K562 (cell line): ENCODE measurements around the gene PRKAG1. TPM values are rescaled to one million over a fixed set of nuclear protein-coding genes. Genes with fewer than 3 reads are reported as not detected.
A peak's percentile ranks its signal among the peaks of the same experiment; 100 is the strongest.

Experiments used
- BACH1 ChIP-seq: fragments of 200-800 bp; sonication (Bioruptor generic); IDR thresholded peaks from 2 replicates; pipeline ENCODE4 v1.6.1; 2016; ENCODE audit warnings: missing genetic modification characterization, missing compliant biosample characterization
- BHLHE40 ChIP-seq: IDR thresholded peaks from 2 replicates; pipeline ENCODE4 v1.6.1; 2011; ENCODE audit warnings: low read length, improper control_type of control experiment
- C11orf30 ChIP-seq: fragments of 450-650 bp; IDR thresholded peaks from 2 replicates; pipeline ENCODE4 v1.6.1; 2016; ENCODE audit warnings: low read depth, mild to moderate bottlenecking
- CCNT2 ChIP-seq: IDR thresholded peaks from 2 replicates; pipeline ENCODE4 v1.6.1; 2011; ENCODE audit warnings: borderline replicate concordance, low read depth, mild to moderate bottlenecking, moderate library complexity, mixed read lengths, low read length; ENCODE audit not compliant: insufficient read length; ENCODE audit errors: extremely low read depth
- CEBPB ChIP-seq: fragments of 450-650 bp; IDR thresholded peaks from 2 replicates; pipeline ENCODE4 v1.6.1; 2016; ENCODE audit warnings: missing genetic modification characterization, missing compliant biosample characterization
- DIDO1 ChIP-seq: fragments of 450-650 bp; IDR thresholded peaks from 2 replicates; pipeline ENCODE4 v1.6.1; 2016; ENCODE audit warnings: low read depth, missing biosample characterization, missing genetic modification characterization
- GATAD2A ChIP-seq: fragments of 450-650 bp; IDR thresholded peaks from 2 replicates; pipeline ENCODE4 v1.6.1; 2017
- HLTF ChIP-seq: fragments of 450-650 bp; IDR thresholded peaks from 2 replicates; pipeline ENCODE4 v1.6.1; 2016
- KHSRP ChIP-seq: fragments of 450-650 bp; IDR thresholded peaks from 2 replicates; pipeline ENCODE4 v1.6.1; 2017
- NONO ChIP-seq, 2 experiments: fragments of 200-400 bp in 1 of 2; fragments of 450-650 bp in 1 of 2; formaldehyde crosslinking in 1 of 2; IDR thresholded peaks; 2 replicates each; pipeline ENCODE4 v1.6.1; 2017; ENCODE audit warnings: low read depth in 2 of 2, mild to moderate bottlenecking in 2 of 2, moderate library complexity in 2 of 2, low read length in 1 of 2
- POLR2A ChIP-seq: fragments of 450-650 bp; conservative IDR thresholded peaks from 2 replicates; pipeline ENCODE4 v1.6.1; 2016
- POLR2AphosphoS5 ChIP-seq: IDR thresholded peaks from 2 replicates; pipeline ENCODE4 v1.6.1; 2011; ENCODE audit warnings: mild to moderate bottlenecking, low read depth, low read length, moderate library complexity; ENCODE audit not compliant: control insufficient read depth, insufficient read depth
- SMARCA4 ChIP-seq: fragments of 450-650 bp; IDR thresholded peaks from 2 replicates; pipeline ENCODE4 v1.6.1; 2016
- SOX6 ChIP-seq: fragments of 450-650 bp; IDR thresholded peaks from 2 replicates; pipeline ENCODE4 v1.6.1; 2014; ENCODE audit warnings: mild to moderate bottlenecking
- TCF7 ChIP-seq: sonication (generic); IDR thresholded peaks from 2 replicates; pipeline ENCODE4 v1.6.1; 2016; ENCODE audit warnings: antibody characterized with exemption, borderline replicate concordance
- THRAP3 ChIP-seq: fragments of 450-650 bp; IDR thresholded peaks from 2 replicates; pipeline ENCODE4 v1.6.1; 2016; ENCODE audit warnings: mild to moderate bottlenecking, inconsistent platforms, borderline replicate concordance
- WHSC1 ChIP-seq: IDR thresholded peaks from one replicate; pipeline ENCODE4 v1.6.1; 2012; ENCODE audit warnings: low read length, control low read depth, inconsistent platforms
- ZNF584 ChIP-seq: fragments of 200-800 bp; sonication (Bioruptor generic); IDR thresholded peaks from 2 replicates; pipeline ENCODE4 v1.6.1; 2016; ENCODE audit warnings: low read depth, mild to moderate bottlenecking, missing genetic modification characterization, missing compliant biosample characterization
- ZNF785 ChIP-seq: fragments of 250-450 bp; sonication (Bioruptor Pico); IDR thresholded peaks from 2 replicates; pipeline ENCODE4 v1.4.0; 2020; ENCODE audit warnings: mild to moderate bottlenecking
- polyA plus RNA-seq, 8 experiments: library from polyadenylated mRNA; depleted of rRNA in 4 of 8; stranded (reverse) in 5 of 8; unstranded in 3 of 8; fragments of >200 nt; fragmentation: Nextera tagmentation in 2 of 8; fragmentation: Illumina TruSeq in 1 of 8; extraction: Ambion mirVana in 2 of 8; extraction: Trizol in 1 of 8; gene quantifications; 2 replicates each; pipeline versions ENCODE4 v1.2.1 to v1.2.3, GENCODE V29; 2011 to 2014; ENCODE audit warnings: inconsistent platforms in 1 of 8, missing spikeins in 1 of 8
- total RNA-seq, 7 experiments: library from RNA; depleted of rRNA in 6 of 7; stranded (reverse); fragments of >200 nt in 6 of 7; fragmentation: Illumina TruSeq in 2 of 7; extraction: Trizol in 2 of 7; gene quantifications; 2 replicates each; pipeline versions ENCODE4 v1.2.1 to v1.2.3, GENCODE V29; 2011 to 2021; ENCODE audit warnings: low replicate concordance in 1 of 7
- TF ChIP-seq, protein P1 (sequence below): conservative IDR thresholded peaks from 2 replicates; pipeline ENCODE4 v1.6.1; 2011; ENCODE audit warnings: low read depth, mild to moderate bottlenecking, low read length; ENCODE audit not compliant: control insufficient read depth
- TF ChIP-seq, protein P2 (sequence below): fragments of 250-450 bp; sonication (Bioruptor Pico); IDR thresholded peaks from 2 replicates; pipeline ENCODE4 v1.9.0; 2021; ENCODE audit warnings: mild to moderate bottlenecking
- TF ChIP-seq, protein P3 (sequence below): fragments of 250-450 bp; sonication (Bioruptor Pico); IDR thresholded peaks from 2 replicates; pipeline ENCODE4 v1.5.0; 2020; ENCODE audit warnings: mild to moderate bottlenecking, borderline replicate concordance

The PRKAG1 gene
- total and polyA plus RNA-seq, 9 of the 15 experiments (the other 6 are each of a cell fraction or from before 2014, with no cell fraction given): 51.1 to 126 (median 79.1) TPM

DNA sequence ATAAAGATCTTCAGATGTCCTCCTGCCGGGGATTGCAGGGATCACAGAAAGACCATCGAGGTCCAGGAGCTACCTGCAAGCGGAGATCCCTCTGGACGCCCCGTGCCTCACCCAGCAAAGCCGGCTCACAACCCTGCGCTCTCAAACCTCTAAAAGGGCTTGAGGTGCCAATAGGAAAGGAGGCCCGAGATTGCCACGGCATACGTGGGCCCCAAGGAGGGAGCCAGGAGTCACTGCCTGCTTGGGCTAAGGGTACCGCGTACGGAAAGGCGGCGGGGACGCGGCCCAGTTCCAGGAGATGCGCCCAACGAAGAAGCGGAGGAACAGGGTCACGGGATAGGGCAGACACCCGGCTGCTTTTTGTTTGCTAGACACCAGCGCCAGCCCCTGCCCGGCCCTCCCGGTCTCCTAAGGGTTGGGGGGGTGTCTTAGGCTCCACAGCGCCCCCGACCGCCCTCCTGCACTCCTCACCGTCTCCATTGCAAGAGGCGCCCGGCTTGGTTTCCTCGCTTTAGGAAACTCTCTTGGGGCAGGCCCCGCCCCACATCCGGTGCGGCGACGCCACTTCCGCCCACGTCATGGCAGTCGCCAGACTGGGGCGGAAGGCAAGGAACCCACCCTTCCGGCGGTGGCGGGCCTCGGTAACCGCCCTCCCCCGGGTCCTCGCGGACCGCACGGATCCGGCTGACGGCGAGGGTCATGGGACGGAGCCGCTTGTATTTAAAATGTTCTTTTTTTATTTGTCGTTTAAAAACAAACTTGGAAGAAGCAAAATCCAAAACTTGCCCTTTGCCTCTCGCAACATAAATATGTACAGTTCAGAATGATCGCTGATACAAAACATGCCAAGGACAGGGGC, at the start of gene PRKAG1 (continued):
- no peak; the same call in 1 of the 2 replicates for TF ChIP-seq SMARCA4
- TF ChIP-seq DIDO1 (tag): no peak
- TF ChIP-seq, protein P1, sequence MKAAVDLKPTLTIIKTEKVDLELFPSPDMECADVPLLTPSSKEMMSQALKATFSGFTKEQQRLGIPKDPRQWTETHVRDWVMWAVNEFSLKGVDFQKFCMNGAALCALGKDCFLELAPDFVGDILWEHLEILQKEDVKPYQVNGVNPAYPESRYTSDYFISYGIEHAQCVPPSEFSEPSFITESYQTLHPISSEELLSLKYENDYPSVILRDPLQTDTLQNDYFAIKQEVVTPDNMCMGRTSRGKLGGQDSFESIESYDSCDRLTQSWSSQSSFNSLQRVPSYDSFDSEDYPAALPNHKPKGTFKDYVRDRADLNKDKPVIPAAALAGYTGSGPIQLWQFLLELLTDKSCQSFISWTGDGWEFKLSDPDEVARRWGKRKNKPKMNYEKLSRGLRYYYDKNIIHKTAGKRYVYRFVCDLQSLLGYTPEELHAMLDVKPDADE: peak; percentile 89
- TF ChIP-seq TCF7: 0 out of 2 replicates have a peak, but pooled peaks have one; percentile 65
- no peak for TF ChIP-seq WHSC1
- no peak for TF ChIP-seq CEBPB (tag)
- TF ChIP-seq CCNT2: peak; percentile 85
- no peak for TF ChIP-seq KHSRP
- no peak; the same call in 1 of the 2 replicates for TF ChIP-seq BACH1 (tag)
- TF ChIP-seq POLR2A: peak; percentile 93
- no peak for TF ChIP-seq ZNF584 (CRISPR knock-in tag)
- TF ChIP-seq THRAP3: no peak
- TF ChIP-seq ZNF785: no peak
- TF ChIP-seq, protein P2, sequence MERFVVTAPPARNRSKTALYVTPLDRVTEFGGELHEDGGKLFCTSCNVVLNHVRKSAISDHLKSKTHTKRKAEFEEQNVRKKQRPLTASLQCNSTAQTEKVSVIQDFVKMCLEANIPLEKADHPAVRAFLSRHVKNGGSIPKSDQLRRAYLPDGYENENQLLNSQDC: no peak
- no peak; the same call in 1 of the 2 replicates for TF ChIP-seq BHLHE40
- peak in 1 of 2 experiments; percentile 60; a peak in 1 of 4 replicates for TF ChIP-seq NONO (IDR thresholded peaks at IDR 0.05; ENCODE audit: low read depth in 2 of 2, low read length in 1 of 2)
- no peak for TF ChIP-seq C11orf30
- no peak for TF ChIP-seq GATAD2A
- peak; percentile 45; the same call in 1 of the 2 replicates for TF ChIP-seq SOX6
- TF ChIP-seq, protein P3, sequence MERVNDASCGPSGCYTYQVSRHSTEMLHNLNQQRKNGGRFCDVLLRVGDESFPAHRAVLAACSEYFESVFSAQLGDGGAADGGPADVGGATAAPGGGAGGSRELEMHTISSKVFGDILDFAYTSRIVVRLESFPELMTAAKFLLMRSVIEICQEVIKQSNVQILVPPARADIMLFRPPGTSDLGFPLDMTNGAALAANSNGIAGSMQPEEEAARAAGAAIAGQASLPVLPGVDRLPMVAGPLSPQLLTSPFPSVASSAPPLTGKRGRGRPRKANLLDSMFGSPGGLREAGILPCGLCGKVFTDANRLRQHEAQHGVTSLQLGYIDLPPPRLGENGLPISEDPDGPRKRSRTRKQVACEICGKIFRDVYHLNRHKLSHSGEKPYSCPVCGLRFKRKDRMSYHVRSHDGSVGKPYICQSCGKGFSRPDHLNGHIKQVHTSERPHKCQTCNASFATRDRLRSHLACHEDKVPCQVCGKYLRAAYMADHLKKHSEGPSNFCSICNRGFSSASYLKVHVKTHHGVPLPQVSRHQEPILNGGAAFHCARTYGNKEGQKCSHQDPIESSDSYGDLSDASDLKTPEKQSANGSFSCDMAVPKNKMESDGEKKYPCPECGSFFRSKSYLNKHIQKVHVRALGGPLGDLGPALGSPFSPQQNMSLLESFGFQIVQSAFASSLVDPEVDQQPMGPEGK: no peak
- TF ChIP-seq HLTF: peak; percentile 55; the same call in 1 of the 2 replicates
- peak; percentile 94 for TF ChIP-seq POLR2AphosphoS5
